ENCODE measurements around the gene TSHZ2. TPM values are rescaled to one million over a fixed set of nuclear protein-coding genes. Genes with fewer than 3 reads are reported as not detected.

The TSHZ2 gene
- total and polyA plus RNA-seq, 12 donors, result 1.5 to 6.2 (median 4.5) TPM

DNA sequence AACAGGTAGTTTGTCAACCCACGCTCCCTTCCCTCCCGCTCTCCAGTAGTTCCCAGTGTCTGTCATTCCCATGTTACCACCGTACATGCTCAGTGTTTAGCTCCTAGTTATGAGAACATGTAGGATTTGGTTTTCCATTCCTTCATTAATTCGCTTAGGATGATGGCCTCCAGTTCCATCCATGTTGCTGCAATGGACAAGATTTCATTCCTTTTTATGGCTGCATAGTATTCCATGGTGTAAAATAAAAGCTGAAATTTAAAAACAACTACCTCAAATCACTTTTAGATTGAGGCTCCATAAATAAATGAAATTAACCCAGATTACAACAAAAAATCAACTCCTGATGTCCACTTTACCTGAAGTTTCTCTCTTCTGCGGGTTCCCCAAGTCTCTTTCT is 430.9 kb downstream of the TSHZ2 start:
- H3K36me3 ChIP-seq, result no peaks in the 10 kb centered on the region
- TF ChIP-seq CTCF (IDR thresholded peaks at IDR 0.05), result no peak
- WGBS, 2 donors, result 98 to 99% methylated on average over 5 of the region's 5 CpGs
- no peak for DNase-seq
- peaks cover 0 to 26% (median 0%) of the 10 kb centered on the region in 11 donors for H3K9me3 ChIP-seq
- H3K27me3 ChIP-seq, result no peaks in the 10 kb centered on the region
- H3K4me1 ChIP-seq, result peaks cover 0 to 5% (median under 1%) of the 10 kb centered on the region in 9 donors
- no peak overlapping the region for H3K4me3 ChIP-seq
- H3K27ac ChIP-seq, result no peak overlapping the region
- intact Hi-C loops (cut with DNase I), result loop anchor here in 1 of 10 donors (10.0 kb wide), 1 partner anchor 542 kb away; no protein-coding TSS in a partner anchor
- no peak for ATAC-seq

- WGBS, 2 donors, result 72 to 77% methylated on average over 3 of the region's 3 CpGs
- no peak for TF ChIP-seq CTCF (IDR thresholded peaks at IDR 0.05)
- peaks cover 0 to 26% (median 0%) of the 10 kb centered on the region in 11 donors for H3K9me3 ChIP-seq
- H3K27ac ChIP-seq, result no peak overlapping the region
- ATAC-seq (no peak), DNase-seq (no peak)
- H3K4me3 ChIP-seq, result no peak overlapping the region
- intact Hi-C loops (cut with DNase I), result loop anchor here in 1 of 10 donors (10.0 kb wide), 1 partner anchor 540 kb away; no protein-coding TSS in a partner anchor
- H3K4me1 ChIP-seq, result peaks cover 0 to 23% (median 12%) of the 10 kb centered on the region in 9 donors
- H3K27me3 ChIP-seq, result no peaks in the 10 kb centered on the region
- no peaks in the 10 kb centered on the region for H3K36me3 ChIP-seq
These were observed 433.0 kb downstream of the TSHZ2 start for GRCh38 chr20:53405139-53405538.

DNA sequence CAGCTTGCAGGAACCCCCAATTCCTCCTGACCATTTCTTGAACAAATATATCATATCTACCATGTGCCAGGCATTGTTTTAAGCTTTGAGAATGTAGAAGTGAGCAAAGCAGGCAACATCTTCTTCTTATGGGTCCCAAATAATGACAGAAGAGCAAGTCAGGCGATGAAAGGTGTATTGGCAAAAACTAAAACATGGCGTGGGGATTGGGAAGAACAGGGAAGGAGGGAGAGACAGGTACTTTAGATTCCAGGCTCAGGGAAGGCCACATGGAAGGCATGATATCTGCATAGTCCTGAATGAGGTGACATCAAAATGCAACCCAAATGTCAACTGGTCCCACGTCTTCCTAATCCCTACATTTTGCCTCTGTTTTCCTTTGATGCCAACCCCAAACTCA is 434.4 kb downstream of the TSHZ2 start:
- Histone ChIP-seq H3K27me3 (no peaks in the 10 kb centered on the region), H3K9me3 (peaks cover 0 to 15% (median 0%) of the 10 kb centered on the region in 11 donors), H3K27ac (no peak overlapping the region), H3K4me3 (no peak overlapping the region), H3K36me3 (no peaks in the 10 kb centered on the region), H3K4me1 (peaks cover 0 to 23% (median 12%) of the 10 kb centered on the region in 9 donors)
- ATAC-seq, result no peak
- intact Hi-C loops (cut with DNase I), result loop anchor here in 1 of 10 donors (10.0 kb wide), 1 partner anchor 538 kb away; no protein-coding TSS in a partner anchor
- no peak for TF ChIP-seq CTCF (IDR thresholded peaks at IDR 0.05)
- DNase-seq, result no peak
- WGBS, 2 donors, result 90 to 94% methylated on average over 3 of the region's 3 CpGs

GRCh38 chr20:53408691-53409446 is 436.7 kb downstream of the TSHZ2 start:
- no peak for TF ChIP-seq CTCF (IDR thresholded peaks at IDR 0.05)
- DNase-seq (no peak), ATAC-seq (peak in 6 of 8 donors; percentile 48 to 69 (median 56))
- Histone ChIP-seq H3K4me3 (no peak overlapping the region), H3K4me1 (peaks cover 0 to 27% (median 12%) of the 10 kb centered on the region in 9 donors), H3K27ac (peak overlapping the region in 5 of 10 donors; percentile 8 to 69 (median 25)), H3K9me3 (no peaks in the 10 kb centered on the region), H3K36me3 (no peaks in the 10 kb centered on the region), H3K27me3 (no peaks in the 10 kb centered on the region)
- 46 to 62% methylated on average over 11 of the region's 11 CpGs for WGBS, 2 donors
- intact Hi-C loops (cut with DNase I), result loop anchor here in 1 of 10 donors (2.0 to 10.0 kb wide), 2 partner anchors 14 to 536 kb away; no protein-coding TSS in a partner anchor

Measured in heart right ventricle (tissue), 16 donors.